Right lobe of liver (tissue), 6 donors: ENCODE measurements around the gene OXCT2. TPM values are rescaled to one million over a fixed set of nuclear protein-coding genes. Genes with fewer than 3 reads are reported as not detected.
"Not testable (repeated sequence)": the region's sequence is repeated elsewhere in the genome, so short reads cannot be mapped to it uniquely, and the experiment has no call there.

ENCODE experiments used
- ATAC-seq, 4 donors: fragments of 200-7000 bp; cut with Tn5 transposase; one replicate each; pipeline ENCODE4 v1.9.1; 2020; ENCODE audit warnings: mild to moderate bottlenecking in 4 of 4, moderate library complexity in 4 of 4
- DNase-seq, 3 donors: peaks; one replicate each; pipeline ENCODE4 v3.0.0-alpha.2; 2020
- H3K27ac ChIP-seq, 3 donors: fragments of 200-600 bp; one replicate each; pipeline ENCODE4 v1.8.0; 2022
- H3K27me3 ChIP-seq, 2 donors: fragments of 200-600 bp; one replicate each; pipeline ENCODE4 v1.8.0; 2022
- H3K36me3 ChIP-seq, 4 donors: fragments of 200-600 bp; sonication (generic) in 1 of 4; one replicate each; pipeline versions ENCODE4 v1.5.1 to v1.8.0; 2017 to 2022; ENCODE audit warnings: control low read depth in 1 of 4
- H3K4me1 ChIP-seq, 4 donors: fragments of 200-600 bp; sonication (generic) in 1 of 4; one replicate each; pipeline versions ENCODE4 v1.5.1 to v1.8.0; 2017 to 2022; ENCODE audit warnings: control low read depth in 1 of 4
- H3K4me3 ChIP-seq, 3 donors: fragments of 200-600 bp; one replicate each; pipeline ENCODE4 v1.8.0; 2022
- H3K9me3 ChIP-seq, 4 donors: fragments of 200-600 bp; sonication (generic) in 1 of 4; one replicate each; pipeline versions ENCODE4 v1.5.1 to v1.8.0; 2017 to 2022; ENCODE audit warnings: control low read depth in 1 of 4
- CTCF ChIP-seq, 4 donors: fragments of 200-600 bp in 3 of 4; fragments of 450-650 bp in 1 of 4; IDR thresholded peaks; one replicate each; pipeline versions ENCODE4 v1.5.1 to v1.8.0; 2016 to 2022; ENCODE audit warnings: antibody characterized with exemption in 4 of 4, mild to moderate bottlenecking in 2 of 4
- POLR2A ChIP-seq: fragments of 450-650 bp; IDR thresholded peaks from one replicate; pipeline ENCODE4 v1.6.1; 2017; ENCODE audit warnings: antibody characterized with exemption, mild to moderate bottlenecking
- WGBS: methylation state at CpG from one replicate; pipeline ENCODE4 v1.1.6; 2018; ENCODE audit warnings: low coverage, low lambda C conversion rate; ENCODE audit not compliant: insufficient coverage; ENCODE audit errors: missing lambda C conversion rate; 5-methylcytosine and 5-hydroxymethylcytosine counted together
- intact Hi-C, 2 donors: fragments of 100-400 bp; cut with DNase I; formaldehyde crosslinking; loops; one replicate each; pipeline versions ENCODE4 v1.11.2 to v1.14.1; 2022
- total RNA-seq, 6 experiments: library from RNA; depleted of rRNA in 2 of 6; stranded (reverse); fragments of >200 nt in 2 of 6; fragmentation: NEBNext Ultra II Directional in 3 of 6; extraction: Animal tissue kit (Norgen Biotek cat#: 25700) in 3 of 6; gene quantifications; one replicate each; pipeline versions ENCODE4 v1.1.0 to v1.2.4, GENCODE V29; 2016 to 2023
- donor health status: DM: no; HTN: yes; CAD: no.
- donor health status: DM: no; HTN: no; CAD: no.
- donor health status: DM: no; HTN: no; CAD: no.
- donor health status: DM: no; HTN: yes; CAD: no.
- donor health status: DM: no; HTN: yes; CAD: no.

OXCT2 gene
- total RNA-seq, 6 experiments from 2014 or later, result 0.12 to 2.4 (median 0.35) TPM; not detected in 1

- intact Hi-C loops, result no loop called here
- no peak for DNase-seq
- Histone ChIP-seq H3K4me3 (no peak overlapping the region), H3K27ac (no peak overlapping the region), H3K36me3 (no peaks in the 10 kb centered on the region), H3K9me3 (no peaks in the 10 kb centered on the region), H3K4me1 (no peaks in the 10 kb centered on the region), H3K27me3 (no peaks in the 10 kb centered on the region)
- WGBS, result 66% methylated on average over 3 of the region's 3 CpGs
- ATAC-seq, result no peak
- TF ChIP-seq CTCF (IDR thresholded peaks at IDR 0.05) (no peak), POLR2A (no peak)
Observed at GRCh38 chr1:39800471-39800835, 29.3 kb upstream of the OXCT2 start.

- DNase-seq, result peak; percentile 72 to 79 (median 78)
- Histone ChIP-seq H3K27ac (no peak overlapping the region), H3K36me3 (no peaks in the 10 kb centered on the region), H3K4me3 (no peak overlapping the region), H3K4me1 (no peaks in the 10 kb centered on the region), H3K27me3 (no peaks in the 10 kb centered on the region), H3K9me3 (no peaks in the 10 kb centered on the region)
- ATAC-seq, result peak; percentile 92 to 97 (median 95)
- 0% methylated on average over 2 of the region's 8 CpGs for WGBS
- peak; percentile 75 to 94 (median 82) for TF ChIP-seq CTCF (IDR thresholded peaks at IDR 0.05)
- no peak for TF ChIP-seq POLR2A
- intact Hi-C loops, result no loop called here
Observed at GRCh38 chr1:39799770-39800470, 28.8 kb upstream of the OXCT2 start.

DNA sequence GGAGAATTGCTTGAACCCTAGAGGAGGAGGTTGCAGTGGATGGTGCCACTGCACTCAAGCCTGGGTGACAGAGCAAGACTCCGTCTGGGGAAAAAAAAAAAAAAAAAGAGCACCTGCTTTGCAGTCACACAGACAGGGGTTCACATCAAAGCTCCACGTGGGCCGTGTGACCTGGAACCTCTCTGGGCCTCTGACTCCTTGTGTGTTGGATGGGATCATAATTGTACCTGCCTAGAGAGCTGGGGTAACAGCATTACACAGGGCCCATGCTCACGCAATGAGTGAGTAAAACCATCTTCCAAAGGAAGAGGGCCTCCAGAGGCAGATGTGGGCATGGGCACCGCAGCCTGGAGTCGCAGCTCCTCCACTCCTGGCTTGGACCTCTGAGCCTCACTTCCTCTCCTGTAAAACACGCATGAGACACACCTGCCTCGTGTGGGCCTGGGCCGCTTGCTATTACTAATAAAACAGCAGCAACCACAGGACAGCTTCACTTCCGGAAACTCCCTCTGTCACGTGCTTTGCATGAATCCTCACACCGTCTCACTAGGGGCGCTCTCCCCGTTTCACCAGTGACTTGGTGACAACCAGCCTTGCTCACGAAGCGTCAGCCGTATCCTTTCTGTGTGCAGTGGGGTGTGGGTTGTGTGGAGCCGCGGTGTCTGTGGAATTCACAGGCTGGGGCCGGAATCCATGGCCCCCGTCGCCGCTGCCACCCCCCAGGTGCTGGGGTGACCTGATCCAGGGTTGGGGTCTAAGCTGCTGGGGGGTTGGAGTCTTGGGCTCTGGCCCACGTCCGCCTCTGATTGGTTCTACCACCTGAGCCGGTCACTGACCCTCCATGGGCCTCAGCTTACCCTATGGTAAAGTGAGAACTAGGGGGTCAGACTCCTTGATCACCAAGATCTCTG lies 28.0 kb upstream of the OXCT2 start:
- intact Hi-C loops, H3K27me3 ChIP-seq, H3K27ac ChIP-seq, H3K9me3 ChIP-seq, H3K36me3 ChIP-seq, H3K4me1 ChIP-seq: not testable (repeated sequence)
- H3K4me3 ChIP-seq, result peak overlapping the region in 1 of 3 donors; percentile 9
- peak; percentile 69 to 77 (median 70) for DNase-seq
- peak; percentile 76 to 90 (median 86) for ATAC-seq
- WGBS, result 41% methylated on average over 10 of the region's 26 CpGs

DNA sequence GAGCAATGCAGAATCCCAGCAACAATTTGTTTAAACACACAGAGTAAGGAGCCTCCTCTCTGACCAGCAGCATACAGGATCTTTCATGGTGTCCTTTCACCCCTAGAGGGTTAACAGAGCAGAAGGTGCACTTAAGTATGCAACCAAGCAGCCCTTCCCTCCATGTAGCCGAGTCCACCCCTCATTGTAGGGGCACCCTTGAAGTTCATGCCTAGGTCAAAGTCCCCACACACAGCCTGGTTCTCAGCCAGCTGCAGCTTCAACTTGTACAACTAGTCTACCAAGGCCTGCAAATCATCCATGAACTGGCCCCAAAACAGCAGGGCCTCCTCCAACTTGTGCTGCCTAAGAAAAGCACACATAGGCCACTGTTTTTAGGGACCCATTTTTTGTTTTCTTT lies 24.5 kb upstream of the OXCT2 start:
- Histone ChIP-seq H3K4me1 (no peaks in the 10 kb centered on the region), H3K27ac (no peak overlapping the region), H3K9me3 (no peaks in the 10 kb centered on the region), H3K36me3 (no peaks in the 10 kb centered on the region), H3K27me3 (no peaks in the 10 kb centered on the region), H3K4me3 (no peak overlapping the region)
- TF ChIP-seq CTCF (IDR thresholded peaks at IDR 0.05), result no peak
- TF ChIP-seq POLR2A, result no peak
- ATAC-seq (no peak), DNase-seq (no peak)
- intact Hi-C loops, result no loop called here
- no CpG with 5 or more reads among the region's 1 CpG for WGBS

- no peaks in the 10 kb centered on the region for H3K36me3 ChIP-seq
- H3K27ac ChIP-seq, result no peak overlapping the region
- DNase-seq (no peak), ATAC-seq (no peak)
- H3K27me3 ChIP-seq, result no peaks in the 10 kb centered on the region
- no peak overlapping the region for H3K4me3 ChIP-seq
- intact Hi-C loops, result no loop called here
- H3K4me1 ChIP-seq, result no peaks in the 10 kb centered on the region
- WGBS, result 86% methylated on average over 2 of the region's 2 CpGs
- no peaks in the 10 kb centered on the region for H3K9me3 ChIP-seq
- TF ChIP-seq CTCF (IDR thresholded peaks at IDR 0.05), result no peak
- TF ChIP-seq POLR2A, result no peak
Observed at GRCh38 chr1:39791838-39792237, 20.7 kb upstream of the OXCT2 start.
